Stimulated activated CD8-positive, alpha-beta memory T cell treated with anti-CD3 and anti-CD28 coated beads, Interleukin-4, amount 100 ng/mL, for 24 hours (primary cell): ENCODE data around the gene ABI3.

Source experiments
- DNase-seq: peaks from one replicate; pipeline ENCODE4 v3.0.0-alpha.2; 2020; ENCODE audit warnings: low read depth

ABI3 gene

GRCh38 chr17:49197346-49197998, 13.0 kb upstream of the ABI3 start:
- DNase-seq = no peak

- no peak for DNase-seq
Measured at GRCh38 chr17:49198211-49198610, 12.3 kb upstream of the ABI3 start.

- DNase-seq = no peak
Measured at GRCh38 chr17:49200423-49201083, 10.0 kb upstream of the ABI3 start.

- DNase-seq = no peak
Measured at GRCh38 chr17:49201481-49201927, 9.0 kb upstream of the ABI3 start.

GRCh38 chr17:49203796-49204195, 6.7 kb upstream of the ABI3 start:
- no peak for DNase-seq

GRCh38 chr17:49204516-49204915, 6.0 kb upstream of the ABI3 start:
- DNase-seq = no peak

GRCh38 chr17:49209061-49209571, 1.4 kb upstream of the ABI3 start:
- DNase-seq = no peak

GRCh38 chr17:49213399-49213798, 2.9 kb downstream of the ABI3 start:
- no peak for DNase-seq

- no peak for DNase-seq
Measured at GRCh38 chr17:49213847-49214246, 3.3 kb downstream of the ABI3 start.

- DNase-seq = no peak
Measured at GRCh38 chr17:49214676-49215360, 4.3 kb downstream of the ABI3 start.

- DNase-seq = no peak
Measured at GRCh38 chr17:49216482-49216881, 6.0 kb downstream of the ABI3 start.

- DNase-seq = no peak
Measured at GRCh38 chr17:49216953-49217650, 6.6 kb downstream of the ABI3 start.

GRCh38 chr17:49217651-49218413, 7.3 kb downstream of the ABI3 start:
- DNase-seq = peak; percentile 58

- DNase-seq = peak; percentile 42
Measured at GRCh38 chr17:49218941-49219913, 8.7 kb downstream of the ABI3 start.

GRCh38 chr17:49219987-49220386, 9.5 kb downstream of the ABI3 start:
- DNase-seq = no peak

- DNase-seq = no peak
Measured at GRCh38 chr17:49223168-49223516, 12.6 kb downstream of the ABI3 start.

GRCh38 chr17:49223517-49224197, 13.2 kb downstream of the ABI3 start:
- peak; percentile 57 for DNase-seq

GRCh38 chr17:49224198-49224996, 13.9 kb downstream of the ABI3 start:
- DNase-seq = peak; percentile 25

GRCh38 chr17:49224997-49225337, 14.5 kb downstream of the ABI3 start:
- DNase-seq = no peak
